ENCODE results near the gene PITX1.

PITX1 gene

GRCh38 chr5:135051399-135051798 lies 17.4 kb upstream of the PITX1 start:
- no peak overlapping the region for H2BK5ac ChIP-seq (ENCODE audit: low read depth, low read length, poor library complexity, severe bottlenecking)
- WGBS = 63% methylated on average over 3 of the region's 3 CpGs
- no peaks in the 10 kb centered on the region for H3K9me3 ChIP-seq (ENCODE audit: control insufficient read depth, low read length)
- no peak overlapping the region for H2BK15ac ChIP-seq (ENCODE audit: low read depth, poor library complexity, severe bottlenecking)
- no peak overlapping the region for H3K9ac ChIP-seq (ENCODE audit: low read length)
- H3K4me2 ChIP-seq (ENCODE audit: low read length, poor library complexity, severe bottlenecking) = no peak overlapping the region
- no peaks in the 10 kb centered on the region for H3K79me1 ChIP-seq (replicated peaks; ENCODE audit: low read length, poor library complexity, severe bottlenecking)
- H3K4ac ChIP-seq (ENCODE audit: low read depth in 1 of 2, low read length in 2 of 2) = no peak overlapping the region
- no peak for DNase-seq
- H2BK120ac ChIP-seq (ENCODE audit: low read depth, low read length) = no peak overlapping the region
- no peak overlapping the region for H3K14ac ChIP-seq (ENCODE audit: low read length in 2 of 2)
- H3K36me3 ChIP-seq (ENCODE audit: control insufficient read depth in 1 of 2, insufficient read depth in 2 of 2, low read depth in 1 of 2, low read length in 2 of 2) = no peaks in the 10 kb centered on the region
- no peak overlapping the region for H2AFZ ChIP-seq (ENCODE audit: low read depth, low read length)
- H4K91ac ChIP-seq (ENCODE audit: low read length) = no peak overlapping the region
- H2AK5ac ChIP-seq (ENCODE audit: low read length, severe bottlenecking) = no peak overlapping the region
- H3K23ac ChIP-seq (ENCODE audit: low read length in 2 of 2) = no peak overlapping the region
- H3K4me1 ChIP-seq (ENCODE audit: control insufficient read depth, insufficient read depth, low read depth, low read length) = peaks cover 4% of the 10 kb centered on the region
- no peak overlapping the region for H3K18ac ChIP-seq (ENCODE audit: low read depth in 1 of 2, low read length in 2 of 2)
- H3K27ac ChIP-seq (ENCODE audit: low read length, poor library complexity, severe bottlenecking) = no peak overlapping the region
- H2BK12ac ChIP-seq (ENCODE audit: low read length in 2 of 2) = no peak overlapping the region
- peaks cover 94 to 96% of the 10 kb centered on the region in 2 experiments for H3K27me3 ChIP-seq (ENCODE audit: control insufficient read depth in 1 of 2, insufficient read depth in 1 of 2, low read length in 2 of 2)
- H4K8ac ChIP-seq (ENCODE audit: low read length) = no peak overlapping the region
- no peak overlapping the region for H3K4me3 ChIP-seq (ENCODE audit: insufficient read depth in 1 of 2, low read depth in 1 of 2, low read length in 2 of 2)

DNA sequence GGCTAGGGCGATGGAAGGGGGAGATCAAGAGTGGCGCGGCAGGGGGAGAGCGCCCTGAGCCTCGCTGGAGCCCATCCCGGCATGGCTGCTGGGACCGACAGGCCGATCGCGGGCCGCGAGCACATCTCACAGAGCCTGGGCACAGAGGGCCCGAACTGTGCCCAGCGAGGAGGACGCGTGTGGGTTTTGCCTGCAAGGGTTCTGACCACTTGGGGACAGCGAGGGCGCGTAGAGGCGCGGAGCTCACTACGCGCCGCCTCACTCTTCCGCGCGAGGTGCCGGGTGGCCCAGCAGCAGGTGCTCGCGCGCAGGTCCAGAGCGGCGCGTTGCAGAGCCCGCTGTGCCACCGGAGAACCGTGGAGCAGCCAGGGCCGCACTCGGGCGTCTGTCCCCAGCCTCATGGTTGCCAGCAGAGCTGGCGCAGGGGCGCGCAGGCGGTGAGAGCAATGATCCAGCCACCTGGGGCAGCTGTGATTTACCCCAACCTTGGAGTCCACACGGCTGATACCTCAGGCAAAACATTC lies 16.3 kb upstream of the PITX1 start:
- Histone ChIP-seq H3K4ac (ENCODE audit: low read depth in 1 of 2, low read length in 2 of 2) (no peak overlapping the region), H2BK12ac (ENCODE audit: low read length in 2 of 2) (no peak overlapping the region), H3K9me3 (ENCODE audit: control insufficient read depth, low read length) (no peaks in the 10 kb centered on the region), H3K4me2 (ENCODE audit: low read length, poor library complexity, severe bottlenecking) (no peak overlapping the region), H3K36me3 (ENCODE audit: control insufficient read depth in 1 of 2, insufficient read depth in 2 of 2, low read depth in 1 of 2, low read length in 2 of 2) (no peaks in the 10 kb centered on the region), H3K18ac (ENCODE audit: low read depth in 1 of 2, low read length in 2 of 2) (no peak overlapping the region), H4K8ac (ENCODE audit: low read length) (no peak overlapping the region), H3K27me3 (ENCODE audit: control insufficient read depth in 1 of 2, insufficient read depth in 1 of 2, low read length in 2 of 2) (peaks cover 94 to 96% of the 10 kb centered on the region in 2 experiments), H4K91ac (ENCODE audit: low read length) (no peak overlapping the region), H3K9ac (ENCODE audit: low read length) (no peak overlapping the region), H3K4me1 (ENCODE audit: control insufficient read depth, insufficient read depth, low read depth, low read length) (peaks cover 4% of the 10 kb centered on the region), H3K23ac (ENCODE audit: low read length in 2 of 2) (no peak overlapping the region), H3K27ac (ENCODE audit: low read length, poor library complexity, severe bottlenecking) (no peak overlapping the region), H3K14ac (ENCODE audit: low read length in 2 of 2) (peak overlapping the region in 1 of 2 experiments; percentile 20), H2AFZ (ENCODE audit: low read depth, low read length) (no peak overlapping the region), H3K79me1 (replicated peaks; ENCODE audit: low read length, poor library complexity, severe bottlenecking) (no peaks in the 10 kb centered on the region), H3K4me3 (ENCODE audit: insufficient read depth in 1 of 2, low read depth in 1 of 2, low read length in 2 of 2) (no peak overlapping the region), H2BK15ac (ENCODE audit: low read depth, poor library complexity, severe bottlenecking) (no peak overlapping the region), H2AK5ac (ENCODE audit: low read length, severe bottlenecking) (no peak overlapping the region), H2BK120ac (ENCODE audit: low read depth, low read length) (no peak overlapping the region), H2BK5ac (ENCODE audit: low read depth, low read length, poor library complexity, severe bottlenecking) (no peak overlapping the region)
- no peak for DNase-seq
- 23% methylated on average over 40 of the region's 45 CpGs for WGBS

- Histone ChIP-seq H4K8ac (ENCODE audit: low read length) (no peak overlapping the region), H3K27ac (ENCODE audit: low read length, poor library complexity, severe bottlenecking) (no peak overlapping the region), H3K9me3 (ENCODE audit: control insufficient read depth, low read length) (no peaks in the 10 kb centered on the region), H3K9ac (ENCODE audit: low read length) (no peak overlapping the region), H3K36me3 (ENCODE audit: control insufficient read depth in 1 of 2, insufficient read depth in 2 of 2, low read depth in 1 of 2, low read length in 2 of 2) (no peaks in the 10 kb centered on the region), H3K79me1 (replicated peaks; ENCODE audit: low read length, poor library complexity, severe bottlenecking) (no peaks in the 10 kb centered on the region), H3K4me2 (ENCODE audit: low read length, poor library complexity, severe bottlenecking) (no peak overlapping the region), H3K14ac (ENCODE audit: low read length in 2 of 2) (no peak overlapping the region), H3K4me3 (ENCODE audit: insufficient read depth in 1 of 2, low read depth in 1 of 2, low read length in 2 of 2) (no peak overlapping the region), H2AFZ (ENCODE audit: low read depth, low read length) (no peak overlapping the region), H2BK120ac (ENCODE audit: low read depth, low read length) (no peak overlapping the region), H4K91ac (ENCODE audit: low read length) (no peak overlapping the region), H2AK5ac (ENCODE audit: low read length, severe bottlenecking) (no peak overlapping the region), H3K18ac (ENCODE audit: low read depth in 1 of 2, low read length in 2 of 2) (no peak overlapping the region), H3K23ac (ENCODE audit: low read length in 2 of 2) (peak overlapping the region in 1 of 2 experiments; percentile 34), H3K4me1 (ENCODE audit: control insufficient read depth, insufficient read depth, low read depth, low read length) (peaks cover 4% of the 10 kb centered on the region), H2BK12ac (ENCODE audit: low read length in 2 of 2) (no peak overlapping the region), H3K27me3 (ENCODE audit: control insufficient read depth in 1 of 2, insufficient read depth in 1 of 2, low read length in 2 of 2) (peaks cover 98 to 100% of the 10 kb centered on the region in 2 experiments), H3K4ac (ENCODE audit: low read depth in 1 of 2, low read length in 2 of 2) (no peak overlapping the region), H2BK5ac (ENCODE audit: low read depth, low read length, poor library complexity, severe bottlenecking) (no peak overlapping the region), H2BK15ac (ENCODE audit: low read depth, poor library complexity, severe bottlenecking) (no peak overlapping the region)
- DNase-seq = no peak
- no CpG with 5 or more reads among the region's 1 CpG for WGBS
Measured at GRCh38 chr5:135048930-135049329, 14.9 kb upstream of the PITX1 start.

GRCh38 chr5:135048286-135048685 lies 14.3 kb upstream of the PITX1 start:
- Histone ChIP-seq H3K4me3 (ENCODE audit: insufficient read depth in 1 of 2, low read depth in 1 of 2, low read length in 2 of 2) (no peak overlapping the region), H2AK5ac (ENCODE audit: low read length, severe bottlenecking) (no peak overlapping the region), H3K18ac (ENCODE audit: low read depth in 1 of 2, low read length in 2 of 2) (no peak overlapping the region), H4K8ac (ENCODE audit: low read length) (no peak overlapping the region), H3K9me3 (ENCODE audit: control insufficient read depth, low read length) (no peaks in the 10 kb centered on the region), H3K4me2 (ENCODE audit: low read length, poor library complexity, severe bottlenecking) (no peak overlapping the region), H3K36me3 (ENCODE audit: control insufficient read depth in 1 of 2, insufficient read depth in 2 of 2, low read depth in 1 of 2, low read length in 2 of 2) (no peaks in the 10 kb centered on the region), H2BK12ac (ENCODE audit: low read length in 2 of 2) (no peak overlapping the region), H2AFZ (ENCODE audit: low read depth, low read length) (no peak overlapping the region), H2BK5ac (ENCODE audit: low read depth, low read length, poor library complexity, severe bottlenecking) (no peak overlapping the region), H3K14ac (ENCODE audit: low read length in 2 of 2) (no peak overlapping the region), H4K91ac (ENCODE audit: low read length) (no peak overlapping the region), H3K4me1 (ENCODE audit: control insufficient read depth, insufficient read depth, low read depth, low read length) (peaks cover 4% of the 10 kb centered on the region), H3K4ac (ENCODE audit: low read depth in 1 of 2, low read length in 2 of 2) (no peak overlapping the region), H3K27me3 (ENCODE audit: control insufficient read depth in 1 of 2, insufficient read depth in 1 of 2, low read length in 2 of 2) (peaks cover 98 to 100% of the 10 kb centered on the region in 2 experiments), H2BK15ac (ENCODE audit: low read depth, poor library complexity, severe bottlenecking) (no peak overlapping the region), H3K9ac (ENCODE audit: low read length) (no peak overlapping the region), H3K79me1 (replicated peaks; ENCODE audit: low read length, poor library complexity, severe bottlenecking) (no peaks in the 10 kb centered on the region), H3K23ac (ENCODE audit: low read length in 2 of 2) (no peak overlapping the region), H2BK120ac (ENCODE audit: low read depth, low read length) (no peak overlapping the region), H3K27ac (ENCODE audit: low read length, poor library complexity, severe bottlenecking) (no peak overlapping the region)
- WGBS = 86% methylated on average over 2 of the region's 2 CpGs
- no peak for DNase-seq
